ENCODE results near the gene GALNT18. TPM values are rescaled to one million over a fixed set of nuclear protein-coding genes. Genes with fewer than 3 reads are reported as not detected.

The GALNT18 gene
- total RNA-seq, 1 donor from 2014 or later: 24.4 TPM

DNA sequence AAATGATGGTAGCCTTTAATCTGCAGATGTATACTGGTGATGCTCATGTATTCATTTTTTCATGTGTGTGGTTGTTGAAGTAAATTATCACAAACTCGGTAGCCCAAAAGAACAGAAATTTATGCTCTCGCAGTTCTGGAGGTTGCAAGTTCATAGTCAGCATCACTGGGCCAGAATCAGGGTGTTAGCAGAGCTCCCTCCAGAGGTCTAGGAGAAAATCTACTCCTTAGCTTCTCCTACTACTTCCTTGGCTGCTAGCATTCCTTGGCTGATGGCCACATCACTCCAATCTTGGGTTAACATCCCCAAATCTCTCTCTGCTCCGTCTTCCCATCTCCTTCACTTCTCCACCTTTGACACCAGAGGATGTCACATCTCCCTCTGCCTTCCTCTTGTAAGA lies 45.3 kb upstream of the GALNT18 start:
- TF ChIP-seq, protein P1, sequence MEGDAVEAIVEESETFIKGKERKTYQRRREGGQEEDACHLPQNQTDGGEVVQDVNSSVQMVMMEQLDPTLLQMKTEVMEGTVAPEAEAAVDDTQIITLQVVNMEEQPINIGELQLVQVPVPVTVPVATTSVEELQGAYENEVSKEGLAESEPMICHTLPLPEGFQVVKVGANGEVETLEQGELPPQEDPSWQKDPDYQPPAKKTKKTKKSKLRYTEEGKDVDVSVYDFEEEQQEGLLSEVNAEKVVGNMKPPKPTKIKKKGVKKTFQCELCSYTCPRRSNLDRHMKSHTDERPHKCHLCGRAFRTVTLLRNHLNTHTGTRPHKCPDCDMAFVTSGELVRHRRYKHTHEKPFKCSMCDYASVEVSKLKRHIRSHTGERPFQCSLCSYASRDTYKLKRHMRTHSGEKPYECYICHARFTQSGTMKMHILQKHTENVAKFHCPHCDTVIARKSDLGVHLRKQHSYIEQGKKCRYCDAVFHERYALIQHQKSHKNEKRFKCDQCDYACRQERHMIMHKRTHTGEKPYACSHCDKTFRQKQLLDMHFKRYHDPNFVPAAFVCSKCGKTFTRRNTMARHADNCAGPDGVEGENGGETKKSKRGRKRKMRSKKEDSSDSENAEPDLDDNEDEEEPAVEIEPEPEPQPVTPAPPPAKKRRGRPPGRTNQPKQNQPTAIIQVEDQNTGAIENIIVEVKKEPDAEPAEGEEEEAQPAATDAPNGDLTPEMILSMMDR (IDR thresholded peaks at IDR 0.05; ENCODE audit: borderline replicate concordance): no peak
- no peak overlapping the region for H3K4me3 ChIP-seq
- no peak for DNase-seq

DNA sequence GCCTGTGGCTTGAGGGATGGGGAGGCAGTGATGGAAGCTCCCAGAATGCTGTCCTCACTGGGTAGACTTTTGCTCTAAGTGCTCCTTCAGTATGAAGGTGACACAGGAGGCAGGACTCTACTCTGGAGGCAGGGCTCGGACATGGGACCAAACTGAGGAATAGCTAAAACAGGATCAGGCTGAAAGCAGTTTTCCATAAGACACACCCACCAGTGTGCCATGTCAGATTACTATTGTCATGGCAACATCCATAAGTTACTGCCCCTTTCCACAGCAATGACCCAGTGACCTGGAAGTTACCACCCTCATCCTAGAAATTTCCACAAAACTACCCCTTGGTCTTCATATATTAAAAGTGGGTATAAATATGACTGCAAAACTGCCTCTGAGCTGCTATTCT lies 43.6 kb upstream of the GALNT18 start:
- intact Hi-C loops (cut with micrococcal nuclease): no loop called here
- Histone ChIP-seq H3K27me3 (ENCODE audit: low read depth) (no peaks in the 10 kb centered on the region), H3K9me3 (replicated peaks) (no peaks in the 10 kb centered on the region), H3K27ac (replicated peaks) (no peak overlapping the region), H3K4me1 (peaks cover 8% of the 10 kb centered on the region), H3K4me3 (no peak overlapping the region), H3K36me3 (no peaks in the 10 kb centered on the region)
- TF ChIP-seq, protein P1 (IDR thresholded peaks at IDR 0.05; ENCODE audit: borderline replicate concordance): no peak
- no peak for DNase-seq

More for the DNA sequence above, 45.3 kb upstream of the GALNT18 start:
- Histone ChIP-seq H3K27me3 (ENCODE audit: low read depth) (no peaks in the 10 kb centered on the region), H3K27ac (replicated peaks) (no peak overlapping the region), H3K36me3 (no peaks in the 10 kb centered on the region), H3K9me3 (replicated peaks) (no peaks in the 10 kb centered on the region), H3K4me1 (peaks cover 16% of the 10 kb centered on the region)
- intact Hi-C loops (cut with micrococcal nuclease): no loop called here

DNA sequence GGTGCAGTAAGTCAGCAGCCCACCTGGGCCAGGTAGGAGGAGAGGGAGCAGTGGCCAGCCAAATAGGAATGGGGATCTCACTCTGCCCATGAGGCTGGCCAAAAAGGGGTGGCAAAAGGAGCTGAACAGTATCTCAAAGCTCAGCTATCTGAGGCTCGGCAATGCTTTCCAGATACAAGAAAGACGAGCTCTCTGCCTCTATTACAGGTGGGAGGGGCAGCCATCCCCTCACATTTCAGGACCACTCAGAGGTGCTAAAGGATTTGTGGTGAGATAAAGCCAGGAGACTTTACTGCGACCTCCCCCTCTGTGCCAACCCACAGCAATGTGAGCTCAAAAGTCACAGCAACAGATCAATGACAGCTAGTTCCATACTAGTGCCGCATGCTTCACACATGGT lies 42.1 kb upstream of the GALNT18 start:
- Histone ChIP-seq H3K4me1 (peaks cover 4% of the 10 kb centered on the region), H3K36me3 (no peaks in the 10 kb centered on the region), H3K4me3 (no peak overlapping the region), H3K27ac (replicated peaks) (no peak overlapping the region), H3K27me3 (ENCODE audit: low read depth) (no peaks in the 10 kb centered on the region), H3K9me3 (replicated peaks) (no peaks in the 10 kb centered on the region)
- no peak for DNase-seq
- intact Hi-C loops (cut with micrococcal nuclease): no loop called here
- TF ChIP-seq, protein P1 (IDR thresholded peaks at IDR 0.05; ENCODE audit: borderline replicate concordance): no peak

DNA sequence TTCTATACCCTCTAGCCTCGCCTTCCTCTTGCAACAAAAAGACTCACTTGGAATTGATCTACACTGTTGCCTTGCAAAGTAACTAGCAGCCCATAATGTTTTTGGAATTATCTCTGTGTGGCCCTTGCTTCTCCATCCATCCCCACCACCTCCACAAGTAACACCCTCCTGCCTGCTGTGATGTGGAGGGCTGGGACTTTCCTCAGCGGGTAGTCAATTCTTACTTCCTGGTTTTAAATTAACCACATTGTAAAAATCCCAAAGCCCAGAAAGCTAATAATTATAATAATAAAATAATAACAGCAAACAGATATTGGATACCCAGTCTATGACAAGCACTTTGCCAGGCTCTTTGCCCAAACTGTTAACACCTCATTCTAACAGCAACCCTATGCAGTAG lies 40.8 kb upstream of the GALNT18 start:
- intact Hi-C loops (cut with micrococcal nuclease): no loop called here
- Histone ChIP-seq H3K4me3 (no peak overlapping the region), H3K27me3 (ENCODE audit: low read depth) (no peaks in the 10 kb centered on the region), H3K4me1 (no peaks in the 10 kb centered on the region), H3K27ac (replicated peaks) (no peak overlapping the region), H3K9me3 (replicated peaks) (no peaks in the 10 kb centered on the region), H3K36me3 (no peaks in the 10 kb centered on the region)
- DNase-seq: no peak
- TF ChIP-seq, protein P1 (IDR thresholded peaks at IDR 0.05; ENCODE audit: borderline replicate concordance): no peak

DNA sequence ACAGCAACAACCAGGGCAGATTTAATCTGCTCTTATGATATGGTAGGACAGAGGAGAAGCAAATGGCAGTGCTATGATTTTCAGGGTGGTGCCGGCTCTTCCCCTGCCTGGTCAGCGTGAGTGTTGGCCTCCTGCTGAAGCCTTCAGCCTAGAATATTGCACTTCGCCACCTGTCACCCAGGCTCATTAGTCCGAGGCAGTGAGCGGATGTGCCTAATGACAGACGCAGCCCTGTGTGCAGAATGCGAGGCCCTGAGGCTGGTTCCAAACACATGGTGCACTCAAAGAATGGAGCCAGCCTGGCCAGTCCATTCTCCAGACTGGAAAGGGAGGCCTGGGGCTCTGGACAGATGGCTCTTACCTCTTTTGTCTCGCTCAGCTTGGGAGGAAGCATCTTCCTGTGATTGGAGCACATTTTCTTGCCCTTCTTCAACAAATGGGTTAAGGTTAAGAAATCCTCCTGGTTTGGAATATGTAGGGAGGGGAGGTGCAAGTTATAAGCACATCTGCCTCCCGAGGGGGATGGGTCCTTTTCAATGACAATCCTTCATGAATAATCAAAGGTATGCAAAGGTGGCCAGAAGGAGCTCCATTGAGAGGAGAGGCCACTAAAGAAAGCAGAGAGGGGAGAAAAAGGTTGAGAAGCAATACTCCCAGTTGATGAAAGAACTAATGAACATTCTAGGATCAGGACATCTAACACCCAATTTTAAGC lies 39.7 kb upstream of the GALNT18 start:
- TF ChIP-seq, protein P1 (IDR thresholded peaks at IDR 0.05; ENCODE audit: borderline replicate concordance): no peak
- Histone ChIP-seq H3K4me3 (no peak overlapping the region), H3K27ac (replicated peaks) (no peak overlapping the region), H3K27me3 (ENCODE audit: low read depth) (no peaks in the 10 kb centered on the region), H3K9me3 (replicated peaks) (no peaks in the 10 kb centered on the region), H3K4me1 (no peaks in the 10 kb centered on the region), H3K36me3 (no peaks in the 10 kb centered on the region)
- intact Hi-C loops (cut with micrococcal nuclease): no loop called here
- no peak for DNase-seq
